ENCODE measurements around the gene NEDD4L. TPM values are rescaled to one million over a fixed set of nuclear protein-coding genes. Genes with fewer than 3 reads are reported as not detected.

NEDD4L gene
- polyA plus RNA-seq, 1 donor (not counting 4 experiments of a cell fraction or from before 2014, with no cell fraction given), result 52.6 TPM

- Histone ChIP-seq H3K4me1 (ENCODE audit: control insufficient read depth, extremely low read depth, insufficient read depth, low read length) (peaks cover 13% of the 10 kb centered on the region), H3K9me1 (ENCODE audit: control insufficient read depth, extremely low read depth, insufficient read depth, low read length) (peaks cover 2% of the 10 kb centered on the region), H3K27ac (ENCODE audit: control insufficient read depth, insufficient read depth, low read length) (no peak overlapping the region), H3K9ac (ENCODE audit: control insufficient read depth, extremely low read depth, insufficient read depth, low read length) (no peak overlapping the region), H3K4me3 (ENCODE audit: control insufficient read depth in 2 of 3, extremely low read depth in 1 of 3, insufficient read depth in 2 of 3, low read depth in 1 of 3, low read length in 3 of 3) (no peak overlapping the region), H2AFZ (ENCODE audit: control insufficient read depth, low read length) (no peak overlapping the region), H3K79me2 (ENCODE audit: control insufficient read depth, insufficient read depth, low read length) (peaks cover 74% of the 10 kb centered on the region), H3K27me3 (ENCODE audit: control insufficient read depth, extremely low read depth, insufficient read depth, low read length) (no peaks in the 10 kb centered on the region), H4K20me1 (ENCODE audit: control insufficient read depth, extremely low read depth, insufficient read depth, low read length) (peaks cover 5% of the 10 kb centered on the region), H3K4me2 (ENCODE audit: control insufficient read depth, extremely low read depth, insufficient read depth, low read depth, low read length) (no peak overlapping the region), H3K36me3 (ENCODE audit: control insufficient read depth in 2 of 2, extremely low read depth in 1 of 2, insufficient read depth in 2 of 2, low read length in 2 of 2) (peaks cover 2 to 14% of the 10 kb centered on the region in 2 experiments), H3K9me3 (ENCODE audit: control insufficient read depth, low read depth, low read length) (no peaks in the 10 kb centered on the region)
- dilution Hi-C loops (cut with MboI; ENCODE audit: extremely low pct_ligation_motif_present, low sequenced_read_pairs), result no loop called here
- no peak for TF ChIP-seq EZH2 (IDR thresholded peaks at IDR 0.05; ENCODE audit: low read length)
- no peak for TF ChIP-seq CTCF (optimal IDR thresholded peaks at IDR 0.05 in 1 of 3, IDR thresholded peaks at IDR 0.05 in 1 of 3, conservative IDR thresholded peaks at IDR 0.05 in 1 of 3; ENCODE audit: extremely low read depth in 1 of 3, insufficient read depth in 2 of 3, low read length in 3 of 3)
- no peak for DNase-seq (ENCODE audit: low read depth, low spot score)
- FAIRE-seq, result peak; percentile 57
Observed at GRCh38 chr18:58297198-58297597, 253.2 kb downstream of the NEDD4L start.

- Histone ChIP-seq H3K4me1 (ENCODE audit: control insufficient read depth, extremely low read depth, insufficient read depth, low read length) (peaks cover 13% of the 10 kb centered on the region), H4K20me1 (ENCODE audit: control insufficient read depth, extremely low read depth, insufficient read depth, low read length) (peaks cover 5% of the 10 kb centered on the region), H3K9me1 (ENCODE audit: control insufficient read depth, extremely low read depth, insufficient read depth, low read length) (peaks cover 2% of the 10 kb centered on the region), H3K27ac (ENCODE audit: control insufficient read depth, insufficient read depth, low read length) (no peak overlapping the region), H3K27me3 (ENCODE audit: control insufficient read depth, extremely low read depth, insufficient read depth, low read length) (no peaks in the 10 kb centered on the region), H3K9me3 (ENCODE audit: control insufficient read depth, low read depth, low read length) (no peaks in the 10 kb centered on the region), H3K4me3 (ENCODE audit: control insufficient read depth in 2 of 3, extremely low read depth in 1 of 3, insufficient read depth in 2 of 3, low read depth in 1 of 3, low read length in 3 of 3) (no peak overlapping the region), H2AFZ (ENCODE audit: control insufficient read depth, low read length) (no peak overlapping the region), H3K4me2 (ENCODE audit: control insufficient read depth, extremely low read depth, insufficient read depth, low read depth, low read length) (no peak overlapping the region), H3K36me3 (ENCODE audit: control insufficient read depth in 2 of 2, extremely low read depth in 1 of 2, insufficient read depth in 2 of 2, low read length in 2 of 2) (peaks cover 8 to 14% of the 10 kb centered on the region in 2 experiments), H3K79me2 (ENCODE audit: control insufficient read depth, insufficient read depth, low read length) (peaks cover 74% of the 10 kb centered on the region), H3K9ac (ENCODE audit: control insufficient read depth, extremely low read depth, insufficient read depth, low read length) (no peak overlapping the region)
- DNase-seq (ENCODE audit: low read depth, low spot score), result no peak
- dilution Hi-C loops (cut with MboI; ENCODE audit: extremely low pct_ligation_motif_present, low sequenced_read_pairs), result no loop called here
- no peak for FAIRE-seq
- no peak for TF ChIP-seq EZH2 (IDR thresholded peaks at IDR 0.05; ENCODE audit: low read length)
- TF ChIP-seq CTCF (optimal IDR thresholded peaks at IDR 0.05 in 1 of 3, IDR thresholded peaks at IDR 0.05 in 1 of 3, conservative IDR thresholded peaks at IDR 0.05 in 1 of 3; ENCODE audit: extremely low read depth in 1 of 3, insufficient read depth in 2 of 3, low read length in 3 of 3), result no peak
Observed at GRCh38 chr18:58298251-58299134, 254.5 kb downstream of the NEDD4L start.

Data from keratinocyte (primary cell).